ENCODE data around the gene CYP19A1.

DNA sequence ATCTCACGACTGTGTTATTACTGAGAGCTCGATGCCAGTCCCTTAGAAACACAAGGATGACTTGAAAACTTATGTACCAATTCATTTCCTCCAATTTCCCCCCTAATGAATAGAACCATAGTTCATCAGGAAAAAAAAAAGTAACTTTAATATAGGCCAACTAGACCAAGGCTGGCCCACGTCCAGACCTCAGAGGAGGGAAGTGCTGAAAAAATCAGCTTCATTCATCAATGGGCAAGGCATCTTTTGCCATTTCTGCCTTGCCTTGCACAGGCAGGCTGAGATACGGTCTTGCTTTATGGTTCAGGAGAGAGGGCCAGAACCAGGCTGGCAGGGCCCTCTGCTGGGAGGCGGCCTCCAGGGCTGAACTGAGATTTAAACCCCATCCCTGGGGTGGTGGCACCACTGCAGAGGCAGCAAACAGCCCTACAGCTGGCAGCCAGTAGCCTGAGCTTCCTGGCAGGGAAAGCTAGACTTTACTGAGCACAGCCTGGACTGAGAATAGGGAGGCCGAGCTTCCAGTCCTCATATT lies 139.6 kb downstream of the CYP19A1 start:
- no peak for TF ChIP-seq EP300 (IDR thresholded peaks at IDR 0.05; ENCODE audit: borderline replicate concordance)
- no peak for TF ChIP-seq TAF1 (IDR thresholded peaks at IDR 0.05; ENCODE audit: low read depth)
- TF ChIP-seq, protein P1, sequence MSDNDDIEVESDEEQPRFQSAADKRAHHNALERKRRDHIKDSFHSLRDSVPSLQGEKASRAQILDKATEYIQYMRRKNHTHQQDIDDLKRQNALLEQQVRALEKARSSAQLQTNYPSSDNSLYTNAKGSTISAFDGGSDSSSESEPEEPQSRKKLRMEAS (IDR thresholded peaks at IDR 0.05) = no peak
- TF ChIP-seq, protein P2, sequence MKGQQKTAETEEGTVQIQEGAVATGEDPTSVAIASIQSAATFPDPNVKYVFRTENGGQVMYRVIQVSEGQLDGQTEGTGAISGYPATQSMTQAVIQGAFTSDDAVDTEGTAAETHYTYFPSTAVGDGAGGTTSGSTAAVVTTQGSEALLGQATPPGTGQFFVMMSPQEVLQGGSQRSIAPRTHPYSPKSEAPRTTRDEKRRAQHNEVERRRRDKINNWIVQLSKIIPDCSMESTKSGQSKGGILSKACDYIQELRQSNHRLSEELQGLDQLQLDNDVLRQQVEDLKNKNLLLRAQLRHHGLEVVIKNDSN (IDR thresholded peaks at IDR 0.05) = no peak
- no peak for TF ChIP-seq NFIC (IDR thresholded peaks at IDR 0.05)
- no peak for TF ChIP-seq CEBPB (IDR thresholded peaks at IDR 0.05)
- TF ChIP-seq, protein P3, sequence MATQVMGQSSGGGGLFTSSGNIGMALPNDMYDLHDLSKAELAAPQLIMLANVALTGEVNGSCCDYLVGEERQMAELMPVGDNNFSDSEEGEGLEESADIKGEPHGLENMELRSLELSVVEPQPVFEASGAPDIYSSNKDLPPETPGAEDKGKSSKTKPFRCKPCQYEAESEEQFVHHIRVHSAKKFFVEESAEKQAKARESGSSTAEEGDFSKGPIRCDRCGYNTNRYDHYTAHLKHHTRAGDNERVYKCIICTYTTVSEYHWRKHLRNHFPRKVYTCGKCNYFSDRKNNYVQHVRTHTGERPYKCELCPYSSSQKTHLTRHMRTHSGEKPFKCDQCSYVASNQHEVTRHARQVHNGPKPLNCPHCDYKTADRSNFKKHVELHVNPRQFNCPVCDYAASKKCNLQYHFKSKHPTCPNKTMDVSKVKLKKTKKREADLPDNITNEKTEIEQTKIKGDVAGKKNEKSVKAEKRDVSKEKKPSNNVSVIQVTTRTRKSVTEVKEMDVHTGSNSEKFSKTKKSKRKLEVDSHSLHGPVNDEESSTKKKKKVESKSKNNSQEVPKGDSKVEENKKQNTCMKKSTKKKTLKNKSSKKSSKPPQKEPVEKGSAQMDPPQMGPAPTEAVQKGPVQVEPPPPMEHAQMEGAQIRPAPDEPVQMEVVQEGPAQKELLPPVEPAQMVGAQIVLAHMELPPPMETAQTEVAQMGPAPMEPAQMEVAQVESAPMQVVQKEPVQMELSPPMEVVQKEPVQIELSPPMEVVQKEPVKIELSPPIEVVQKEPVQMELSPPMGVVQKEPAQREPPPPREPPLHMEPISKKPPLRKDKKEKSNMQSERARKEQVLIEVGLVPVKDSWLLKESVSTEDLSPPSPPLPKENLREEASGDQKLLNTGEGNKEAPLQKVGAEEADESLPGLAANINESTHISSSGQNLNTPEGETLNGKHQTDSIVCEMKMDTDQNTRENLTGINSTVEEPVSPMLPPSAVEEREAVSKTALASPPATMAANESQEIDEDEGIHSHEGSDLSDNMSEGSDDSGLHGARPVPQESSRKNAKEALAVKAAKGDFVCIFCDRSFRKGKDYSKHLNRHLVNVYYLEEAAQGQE (IDR thresholded peaks at IDR 0.05; ENCODE audit: low read depth) = no peak
- no peak for TF ChIP-seq YY1 (IDR thresholded peaks at IDR 0.05; ENCODE audit: low read depth)
- TF ChIP-seq TEAD4 (IDR thresholded peaks at IDR 0.05) = no peak
- TF ChIP-seq FOXM1 (IDR thresholded peaks at IDR 0.05; ENCODE audit: borderline replicate concordance, low read depth) = no peak
- no peak for TF ChIP-seq EGR1 (IDR thresholded peaks at IDR 0.05)
- no peak for TF ChIP-seq RAD21 (IDR thresholded peaks at IDR 0.05; ENCODE audit: low read depth)
- no peak for TF ChIP-seq TCF12 (IDR thresholded peaks at IDR 0.05; ENCODE audit: low read depth)
- no peak for TF ChIP-seq CREB1 (IDR thresholded peaks at IDR 0.05; ENCODE audit: low read depth)
